ENCODE data around the gene LZTS3. TPM values are rescaled to one million over a fixed set of nuclear protein-coding genes. Genes with fewer than 3 reads are reported as not detected.

Gene LZTS3
- total and polyA plus RNA-seq, 2 of the 8 experiments (the other 6 are each of a cell fraction or from before 2014, with no cell fraction given): 31.8 to 33.5 TPM

GRCh38 chr20:3213226-3213625 is 39.9 kb upstream of the LZTS3 start:
- WGBS, 2 experiments (ENCODE audit: extremely low coverage in 1 of 2, insufficient coverage in 1 of 2, insufficient read length in 1 of 2, insufficient replicate concordance in 2 of 2, low coverage in 1 of 2, low lambda C conversion rate in 2 of 2, missing lambda C conversion rate in 1 of 2): 97% methylated on average over 7 of the region's 7 CpGs; no CpG with 5 or more reads in 1 of the 2 experiments
- Histone ChIP-seq H3K56ac (replicated peaks; ENCODE audit: insufficient read length, low read depth, low read length) (no peak overlapping the region), H3K79me1 (ENCODE audit: low read depth, low read length) (peaks cover 13% of the 10 kb centered on the region), H2BK5ac (ENCODE audit: low read depth, low read length) (no peak overlapping the region), H3K23me2 (ENCODE audit: low read depth, low read length) (peaks cover 12% of the 10 kb centered on the region), H3K4me2 (ENCODE audit: insufficient read depth in 1 of 2, low read depth in 2 of 2, low read length in 2 of 2) (no peak overlapping the region), H3K18ac (ENCODE audit: extremely low read depth, low read length) (no peak overlapping the region), H2AK5ac (ENCODE audit: low read depth, low read length) (no peak overlapping the region), H4K20me1 (replicated peaks in 1 of 2; ENCODE audit: control insufficient read depth in 1 of 2, insufficient read depth in 2 of 2, low read length in 2 of 2) (peaks cover 0 to 2% of the 10 kb centered on the region in 2 experiments), H4K5ac (ENCODE audit: insufficient read length, low read depth, low read length) (no peak overlapping the region), H3K79me2 (ENCODE audit: control insufficient read depth in 1 of 2, insufficient read depth in 2 of 2, low read length in 2 of 2) (peaks cover 4 to 22% of the 10 kb centered on the region in 2 experiments; a peak in 3 of 4 replicates), H3K14ac (ENCODE audit: insufficient read length) (no peak overlapping the region), H2AFZ (ENCODE audit: low read length) (no peak overlapping the region), H2BK120ac (replicated peaks; ENCODE audit: low read depth, low read length) (no peak overlapping the region), H4K91ac (replicated peaks; ENCODE audit: insufficient read length, low read length) (no peak overlapping the region), H3K23ac (ENCODE audit: insufficient read length) (no peak overlapping the region), H4K8ac (ENCODE audit: extremely low read depth, insufficient read depth, low read length) (no peak overlapping the region), H3K27ac (ENCODE audit: low read depth, low read length) (no peak overlapping the region), H3K4me3 (ENCODE audit: extremely low read depth in 1 of 4, insufficient read depth in 2 of 4, low read depth in 3 of 4, low read length in 4 of 4) (no peak overlapping the region), H3K27me3 (replicated peaks in 1 of 4; ENCODE audit: control insufficient read depth in 3 of 4, extremely low read depth in 1 of 4, insufficient read depth in 3 of 4, low read length in 3 of 4) (no peaks in the 10 kb centered on the region), H2BK15ac (ENCODE audit: low read length) (no peak overlapping the region), H2BK20ac (ENCODE audit: low read length) (no peak overlapping the region), H3K9me3 (ENCODE audit: insufficient read depth in 2 of 2, low read depth in 1 of 2, low read length in 1 of 2) (no peaks in the 10 kb centered on the region), H3K4me1 (replicated peaks in 1 of 4; ENCODE audit: control insufficient read depth in 3 of 4, insufficient read depth in 4 of 4, low read length in 3 of 4) (peaks cover 0 to 9% (median 1%) of the 10 kb centered on the region in 4 experiments; a peak in 4 of 7 replicates), H3K9ac (replicated peaks in 1 of 4; ENCODE audit: extremely low read depth in 1 of 4, low read depth in 3 of 4, low read length in 3 of 4) (no peak overlapping the region), H3K4ac (replicated peaks; ENCODE audit: insufficient read length, low read depth, low read length) (no peak overlapping the region), H2BK12ac (ENCODE audit: low read depth, low read length) (no peak overlapping the region), H3K36me3 (ENCODE audit: control insufficient read depth in 2 of 4, insufficient read depth in 4 of 4, low read length in 3 of 4) (peaks cover 4 to 22% (median 13%) of the 10 kb centered on the region in 4 experiments; a peak in 7 of 8 replicates)
- DNase-seq (ENCODE audit: low read depth in 1 of 2, low spot score in 2 of 2): no peak
- ChIA-PET POLR2A (ENCODE audit: partially characterized antibody) (interaction anchor here (0.7 to 2.0 kb wide), 5 partner anchors 8 to 105 kb away, joined by 3 to 6 read pairs (median 4); no protein-coding TSS in a partner anchor), CTCF (ENCODE audit: partially characterized antibody) (interaction anchor here (1.5 kb wide), 1 partner anchor 95 kb away, joined by 4 read pairs; no protein-coding TSS in a partner anchor)
- TF ChIP-seq BACH1 (IDR thresholded peaks at IDR 0.05; ENCODE audit: low read length) (no peak), SIN3A (conservative IDR thresholded peaks at IDR 0.05 in 1 of 2, IDR thresholded peaks at IDR 0.05 in 1 of 2; ENCODE audit: low read depth in 1 of 2, low read length in 2 of 2) (no peak)
- FAIRE-seq: no peak

Data from H1 (cell line).